Measurements from ENCODE around the gene CTBS. TPM values are rescaled to one million over a fixed set of nuclear protein-coding genes. Genes with fewer than 3 reads are reported as not detected.
A peak's percentile ranks its signal among the peaks of the same experiment; 100 is the strongest.

The CTBS gene, protein sequence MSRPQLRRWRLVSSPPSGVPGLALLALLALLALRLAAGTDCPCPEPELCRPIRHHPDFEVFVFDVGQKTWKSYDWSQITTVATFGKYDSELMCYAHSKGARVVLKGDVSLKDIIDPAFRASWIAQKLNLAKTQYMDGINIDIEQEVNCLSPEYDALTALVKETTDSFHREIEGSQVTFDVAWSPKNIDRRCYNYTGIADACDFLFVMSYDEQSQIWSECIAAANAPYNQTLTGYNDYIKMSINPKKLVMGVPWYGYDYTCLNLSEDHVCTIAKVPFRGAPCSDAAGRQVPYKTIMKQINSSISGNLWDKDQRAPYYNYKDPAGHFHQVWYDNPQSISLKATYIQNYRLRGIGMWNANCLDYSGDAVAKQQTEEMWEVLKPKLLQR
- 5.7 and 19.2 TPM in 2 replicates for total RNA-seq (2014; rRNA removed; shearing (Covaris generic); ENCODE audit: low replicate concordance)

GRCh38 chr1:84573967-84574842, at the start of gene CTBS:
TSS of gene CTBS (minus strand) at chr1:84574440. CDS start at chr1:84574415, 25 bp downstream.
- H3K9ac ChIP-seq (ENCODE audit: low read length), result peak within 1 kb of the TSS; percentile 92
- peak within 1 kb of the TSS; percentile 83 for H3K4me3 ChIP-seq (ENCODE audit: low read length)
- H3K4me1 ChIP-seq (ENCODE audit: low read length), result peaks cover 21% of the 10 kb centered on the region
- H3K9me2 ChIP-seq (replicated peaks; ENCODE audit: insufficient read depth, low read length), result no peaks in the 10 kb centered on the region
- H3K4me2 ChIP-seq (ENCODE audit: low read depth, low read length, poor library complexity, severe bottlenecking), result peak within 1 kb of the TSS; percentile 100
- H4K20me1 ChIP-seq (ENCODE audit: insufficient read depth, low read depth, low read length), result no peaks in the 10 kb centered on the region
- peaks cover 30% of the 10 kb centered on the region for H3K79me2 ChIP-seq (ENCODE audit: low read length)
- H3K27me3 ChIP-seq (ENCODE audit: low read length), result no peaks in the 10 kb centered on the region
- peak; percentile 96 for DNase-seq
- H3K9me3 ChIP-seq (ENCODE audit: low read length), result no peaks in the 10 kb centered on the region
- H2AFZ ChIP-seq (ENCODE audit: low read length), result peak within 1 kb of the TSS; percentile 90
- peak within 1 kb of the TSS; percentile 72 for H3K27ac ChIP-seq (ENCODE audit: low read length)
- H3K36me3 ChIP-seq (ENCODE audit: insufficient read depth, low read length), result no peaks in the 10 kb centered on the region

DNA sequence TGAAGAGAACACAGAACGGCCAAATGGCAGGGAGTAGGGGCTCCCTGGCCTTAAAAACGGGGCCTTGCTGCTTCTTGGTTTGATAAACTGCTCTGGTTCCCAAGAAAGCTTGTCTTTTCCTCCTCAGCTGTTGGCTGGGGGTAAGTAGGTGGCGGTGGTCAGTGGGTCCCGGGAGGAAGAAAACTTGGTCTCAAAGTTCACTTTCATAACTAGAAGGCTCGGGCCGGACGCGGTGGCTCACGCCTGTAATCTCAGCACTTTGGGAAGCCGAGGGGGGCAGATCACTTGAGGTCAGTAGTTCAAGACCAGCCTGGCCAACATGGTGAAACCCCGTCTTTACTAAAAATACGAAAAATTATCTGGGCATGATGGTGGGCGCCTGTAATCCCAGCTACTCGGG, 47.3 kb upstream of the CTBS start:
- H3K4me2 ChIP-seq (ENCODE audit: low read depth, low read length, poor library complexity, severe bottlenecking), result no peak overlapping the region
- no peak overlapping the region for H3K9ac ChIP-seq (ENCODE audit: low read length)
- no peaks in the 10 kb centered on the region for H3K79me2 ChIP-seq (ENCODE audit: low read length)
- H2AFZ ChIP-seq (ENCODE audit: low read length), result no peak overlapping the region
- DNase-seq, result no peak
- H3K27me3 ChIP-seq (ENCODE audit: low read length), result 0 out of 2 replicates have a peak, but pooled peaks cover 3% of the 10 kb centered on the region
- H3K4me3 ChIP-seq (ENCODE audit: low read length), result no peak overlapping the region
- H3K36me3 ChIP-seq (ENCODE audit: insufficient read depth, low read length), result no peaks in the 10 kb centered on the region
- no peaks in the 10 kb centered on the region for H3K9me2 ChIP-seq (replicated peaks; ENCODE audit: insufficient read depth, low read length)
- H3K4me1 ChIP-seq (ENCODE audit: low read length), result peaks cover 13% of the 10 kb centered on the region
- no peak overlapping the region for H3K27ac ChIP-seq (ENCODE audit: low read length)
- no peaks in the 10 kb centered on the region for H4K20me1 ChIP-seq (ENCODE audit: insufficient read depth, low read depth, low read length)
- H3K9me3 ChIP-seq (ENCODE audit: low read length), result no peaks in the 10 kb centered on the region

- Histone ChIP-seq H2AFZ (ENCODE audit: low read length) (peak overlapping the region; percentile 88), H3K79me2 (ENCODE audit: low read length) (no peaks in the 10 kb centered on the region), H3K27ac (ENCODE audit: low read length) (no peak overlapping the region), H3K9me2 (replicated peaks; ENCODE audit: insufficient read depth, low read length) (no peaks in the 10 kb centered on the region), H3K4me3 (ENCODE audit: low read length) (peak overlapping the region; percentile 68), H3K9me3 (ENCODE audit: low read length) (no peaks in the 10 kb centered on the region), H3K4me1 (ENCODE audit: low read length) (peaks cover 13% of the 10 kb centered on the region), H4K20me1 (ENCODE audit: insufficient read depth, low read depth, low read length) (no peaks in the 10 kb centered on the region), H3K9ac (ENCODE audit: low read length) (peak overlapping the region; percentile 70), H3K36me3 (ENCODE audit: insufficient read depth, low read length) (no peaks in the 10 kb centered on the region), H3K4me2 (ENCODE audit: low read depth, low read length, poor library complexity, severe bottlenecking) (peak overlapping the region; percentile 72), H3K27me3 (ENCODE audit: low read length) (0 out of 2 replicates have a peak, but pooled peaks cover 3% of the 10 kb centered on the region)
- DNase-seq, result peak; percentile 91
These were observed 46.6 kb upstream of the CTBS start for GRCh38 chr1:84620720-84621313.

DNA sequence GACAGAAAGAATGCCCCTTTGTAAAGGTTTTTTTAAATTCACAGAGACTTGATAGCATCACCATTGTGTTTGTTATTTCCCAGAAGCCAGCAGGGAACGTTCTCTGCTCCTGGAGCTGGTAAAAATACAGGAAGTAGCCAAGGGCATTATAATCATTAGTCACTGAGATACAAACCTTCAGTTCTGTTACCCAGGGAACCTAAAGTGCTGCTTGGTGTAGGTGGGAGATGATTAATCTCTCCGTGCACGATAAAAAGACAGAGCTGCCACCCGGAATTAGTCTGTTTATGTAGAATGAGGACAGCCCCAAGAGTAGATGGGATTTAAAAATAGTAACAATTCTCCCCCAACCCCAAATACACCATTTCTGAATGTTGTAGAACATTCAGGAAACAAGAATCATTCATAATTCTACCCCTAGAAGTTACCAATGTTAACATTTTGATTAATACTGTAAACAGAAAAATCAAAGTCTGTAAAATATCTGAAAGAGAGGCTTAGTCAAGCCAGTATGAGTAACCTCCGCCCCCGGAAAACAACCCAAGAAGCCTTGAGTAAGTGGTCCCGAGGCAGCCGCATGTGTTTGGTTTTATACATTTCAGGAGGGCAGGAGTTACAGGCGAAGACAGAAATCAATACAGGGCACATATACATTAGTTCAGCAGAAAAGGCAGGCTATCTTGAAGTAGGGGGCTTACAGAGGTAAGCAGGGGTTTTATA, 45.3 kb upstream of the CTBS start:
- no peak for DNase-seq
- Histone ChIP-seq H4K20me1 (ENCODE audit: insufficient read depth, low read depth, low read length) (no peaks in the 10 kb centered on the region), H3K9me3 (ENCODE audit: low read length) (no peaks in the 10 kb centered on the region), H3K4me3 (ENCODE audit: low read length) (no peak overlapping the region), H3K36me3 (ENCODE audit: insufficient read depth, low read length) (no peaks in the 10 kb centered on the region), H3K27ac (ENCODE audit: low read length) (no peak overlapping the region), H3K9ac (ENCODE audit: low read length) (no peak overlapping the region), H3K4me1 (ENCODE audit: low read length) (peaks cover 13% of the 10 kb centered on the region), H3K79me2 (ENCODE audit: low read length) (no peaks in the 10 kb centered on the region), H3K4me2 (ENCODE audit: low read depth, low read length, poor library complexity, severe bottlenecking) (no peak overlapping the region), H2AFZ (ENCODE audit: low read length) (peak overlapping the region; percentile 67; the same call in 1 of the 2 replicates), H3K9me2 (replicated peaks; ENCODE audit: insufficient read depth, low read length) (no peaks in the 10 kb centered on the region), H3K27me3 (ENCODE audit: low read length) (0 out of 2 replicates have a peak, but pooled peaks cover 3% of the 10 kb centered on the region)

- no peak overlapping the region for H2AFZ ChIP-seq (ENCODE audit: low read length)
- H3K4me2 ChIP-seq (ENCODE audit: low read depth, low read length, poor library complexity, severe bottlenecking), result no peak overlapping the region
- H3K79me2 ChIP-seq (ENCODE audit: low read length), result no peaks in the 10 kb centered on the region
- H4K20me1 ChIP-seq (ENCODE audit: insufficient read depth, low read depth, low read length), result no peaks in the 10 kb centered on the region
- H3K27ac ChIP-seq (ENCODE audit: low read length), result no peak overlapping the region
- H3K27me3 ChIP-seq (ENCODE audit: low read length), result no peaks in the 10 kb centered on the region
- H3K36me3 ChIP-seq (ENCODE audit: insufficient read depth, low read length), result no peaks in the 10 kb centered on the region
- H3K9me3 ChIP-seq (ENCODE audit: low read length), result no peaks in the 10 kb centered on the region
- H3K9me2 ChIP-seq (replicated peaks; ENCODE audit: insufficient read depth, low read length), result no peaks in the 10 kb centered on the region
- no peak overlapping the region for H3K4me3 ChIP-seq (ENCODE audit: low read length)
- DNase-seq, result no peak
- H3K9ac ChIP-seq (ENCODE audit: low read length), result no peak overlapping the region
- H3K4me1 ChIP-seq (ENCODE audit: low read length), result peaks cover 13% of the 10 kb centered on the region
These were observed 43.1 kb upstream of the CTBS start for GRCh38 chr1:84617349-84617748.

- Histone ChIP-seq H3K27ac (ENCODE audit: low read length) (no peak overlapping the region), H3K4me2 (ENCODE audit: low read depth, low read length, poor library complexity, severe bottlenecking) (no peak overlapping the region), H3K36me3 (ENCODE audit: insufficient read depth, low read length) (no peaks in the 10 kb centered on the region), H3K9me2 (replicated peaks; ENCODE audit: insufficient read depth, low read length) (no peaks in the 10 kb centered on the region), H3K4me1 (ENCODE audit: low read length) (peaks cover 10% of the 10 kb centered on the region), H3K27me3 (ENCODE audit: low read length) (no peaks in the 10 kb centered on the region), H3K9me3 (ENCODE audit: low read length) (no peaks in the 10 kb centered on the region), H3K9ac (ENCODE audit: low read length) (no peak overlapping the region), H3K4me3 (ENCODE audit: low read length) (no peak overlapping the region), H2AFZ (ENCODE audit: low read length) (no peak overlapping the region), H3K79me2 (ENCODE audit: low read length) (no peaks in the 10 kb centered on the region), H4K20me1 (ENCODE audit: insufficient read depth, low read depth, low read length) (no peaks in the 10 kb centered on the region)
- no peak for DNase-seq
These were observed 41.5 kb upstream of the CTBS start for GRCh38 chr1:84615790-84616189.

- H3K36me3 ChIP-seq (ENCODE audit: insufficient read depth, low read length), result no peaks in the 10 kb centered on the region
- no peak overlapping the region for H3K4me2 ChIP-seq (ENCODE audit: low read depth, low read length, poor library complexity, severe bottlenecking)
- no peak overlapping the region for H3K4me3 ChIP-seq (ENCODE audit: low read length)
- no peaks in the 10 kb centered on the region for H4K20me1 ChIP-seq (ENCODE audit: insufficient read depth, low read depth, low read length)
- H3K9ac ChIP-seq (ENCODE audit: low read length), result no peak overlapping the region
- H3K9me2 ChIP-seq (replicated peaks; ENCODE audit: insufficient read depth, low read length), result no peaks in the 10 kb centered on the region
- no peaks in the 10 kb centered on the region for H3K27me3 ChIP-seq (ENCODE audit: low read length)
- DNase-seq, result no peak
- H3K4me1 ChIP-seq (ENCODE audit: low read length), result no peaks in the 10 kb centered on the region
- H3K79me2 ChIP-seq (ENCODE audit: low read length), result no peaks in the 10 kb centered on the region
- H2AFZ ChIP-seq (ENCODE audit: low read length), result no peak overlapping the region
- no peak overlapping the region for H3K27ac ChIP-seq (ENCODE audit: low read length)
- no peaks in the 10 kb centered on the region for H3K9me3 ChIP-seq (ENCODE audit: low read length)
These were observed 39.6 kb upstream of the CTBS start for GRCh38 chr1:84613887-84614286.

Measured in Karpas-422 (cell line).